Chondrocyte (in vitro differentiated cells): ENCODE measurements around the gene TRA2B. TPM values are rescaled to one million over a fixed set of nuclear protein-coding genes. Genes with fewer than 3 reads are reported as not detected.

Experiments used
- DNase-seq: peaks from one replicate; pipeline ENCODE4 v3.0.0; 2021; ENCODE audit warnings: mixed read lengths, low spot score
- H3K27ac Mint-ChIP-seq: one replicate; pipeline ENCODE4 v1.8.0; 2021; ENCODE audit warnings: mild to moderate bottlenecking, moderate library complexity, mixed read lengths; ENCODE audit not compliant: unreplicated experiment
- H3K27me3 Mint-ChIP-seq: 2 replicates; pipeline ENCODE4 v1.8.0; 2021; ENCODE audit warnings: low read depth, mixed read lengths
- H3K36me3 Mint-ChIP-seq: 2 replicates; pipeline ENCODE4 v1.8.0; 2021; ENCODE audit warnings: low read depth, mixed read lengths
- H3K4me1 Mint-ChIP-seq: 2 replicates; pipeline ENCODE4 v1.8.0; 2021; ENCODE audit warnings: low read depth, mild to moderate bottlenecking, mixed read lengths
- H3K4me3 Mint-ChIP-seq: one replicate; pipeline ENCODE4 v1.8.0; 2021; ENCODE audit warnings: mild to moderate bottlenecking, moderate library complexity, mixed read lengths; ENCODE audit not compliant: unreplicated experiment
- H3K9me3 Mint-ChIP-seq: 2 replicates; pipeline ENCODE4 v1.8.0; 2021; ENCODE audit warnings: low read depth, mixed read lengths
- total RNA-seq: library from RNA; stranded (reverse); gene quantifications from 3 replicates; pipeline ENCODE4 v1.2.1, GENCODE V29; 2021
- TF ChIP-seq, protein P1 (sequence below): fragments of 200-600 bp; sonication (generic); IDR thresholded peaks from 2 replicates; pipeline ENCODE4 v1.5.0; 2021; ENCODE audit warnings: antibody characterized with exemption, mild to moderate bottlenecking, moderate library complexity

Gene TRA2B
- total RNA-seq, 1 donor from 2014 or later: 85.8 TPM

DNA sequence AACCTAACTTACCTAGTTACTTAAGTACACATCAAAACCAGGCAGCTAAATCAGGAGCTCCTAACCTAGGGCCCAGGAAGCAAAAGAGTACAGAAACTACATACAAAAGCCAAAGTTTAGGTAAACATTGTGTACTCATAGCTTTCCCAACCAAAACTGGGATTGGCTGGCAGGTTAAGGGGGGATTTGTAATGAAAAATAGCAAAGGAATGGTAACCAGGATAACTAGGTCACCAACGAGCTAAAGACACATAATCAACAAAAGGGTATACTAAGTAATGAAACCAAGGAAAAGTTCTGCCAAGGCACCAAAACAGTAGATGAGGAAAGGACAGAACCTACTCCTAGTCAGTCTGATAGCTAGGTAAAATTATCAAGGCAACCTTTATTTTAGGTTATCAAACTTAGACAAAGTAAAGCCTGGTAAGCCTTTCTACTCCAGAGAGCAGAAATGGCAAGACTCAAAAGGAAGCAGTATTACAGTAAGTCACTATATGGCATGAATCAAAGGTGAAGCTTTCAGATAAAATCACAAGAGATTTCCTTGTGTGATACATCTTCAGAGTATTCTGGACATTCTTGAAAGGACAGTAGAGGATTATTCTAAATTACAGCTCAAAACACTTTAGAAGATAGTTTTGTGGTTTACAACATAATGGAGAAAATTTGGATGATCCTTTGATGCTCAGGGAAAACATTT, 10.2 kb downstream of the TRA2B start:
- no peak overlapping the region for H3K4me3 Mint-ChIP-seq
- no peaks in the 10 kb centered on the region for H3K9me3 Mint-ChIP-seq
- DNase-seq: no peak
- no peaks in the 10 kb centered on the region for H3K27me3 Mint-ChIP-seq
- H3K4me1 Mint-ChIP-seq: peaks cover 83% of the 10 kb centered on the region
- TF ChIP-seq, protein P1, sequence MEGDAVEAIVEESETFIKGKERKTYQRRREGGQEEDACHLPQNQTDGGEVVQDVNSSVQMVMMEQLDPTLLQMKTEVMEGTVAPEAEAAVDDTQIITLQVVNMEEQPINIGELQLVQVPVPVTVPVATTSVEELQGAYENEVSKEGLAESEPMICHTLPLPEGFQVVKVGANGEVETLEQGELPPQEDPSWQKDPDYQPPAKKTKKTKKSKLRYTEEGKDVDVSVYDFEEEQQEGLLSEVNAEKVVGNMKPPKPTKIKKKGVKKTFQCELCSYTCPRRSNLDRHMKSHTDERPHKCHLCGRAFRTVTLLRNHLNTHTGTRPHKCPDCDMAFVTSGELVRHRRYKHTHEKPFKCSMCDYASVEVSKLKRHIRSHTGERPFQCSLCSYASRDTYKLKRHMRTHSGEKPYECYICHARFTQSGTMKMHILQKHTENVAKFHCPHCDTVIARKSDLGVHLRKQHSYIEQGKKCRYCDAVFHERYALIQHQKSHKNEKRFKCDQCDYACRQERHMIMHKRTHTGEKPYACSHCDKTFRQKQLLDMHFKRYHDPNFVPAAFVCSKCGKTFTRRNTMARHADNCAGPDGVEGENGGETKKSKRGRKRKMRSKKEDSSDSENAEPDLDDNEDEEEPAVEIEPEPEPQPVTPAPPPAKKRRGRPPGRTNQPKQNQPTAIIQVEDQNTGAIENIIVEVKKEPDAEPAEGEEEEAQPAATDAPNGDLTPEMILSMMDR: no peak
- H3K27ac Mint-ChIP-seq: peak overlapping the region; percentile 70
- peaks cover 23% of the 10 kb centered on the region for H3K36me3 Mint-ChIP-seq

- Mint-ChIP-seq H3K36me3 (peaks cover 28% of the 10 kb centered on the region), H3K4me3 (no peak overlapping the region), H3K27ac (peak overlapping the region; percentile 8), H3K27me3 (no peaks in the 10 kb centered on the region), H3K9me3 (no peaks in the 10 kb centered on the region), H3K4me1 (peaks cover 70% of the 10 kb centered on the region)
- TF ChIP-seq, protein P1: no peak
- DNase-seq: no peak
Measured at GRCh38 chr3:185926445-185926844, 11.4 kb downstream of the TRA2B start.

DNA sequence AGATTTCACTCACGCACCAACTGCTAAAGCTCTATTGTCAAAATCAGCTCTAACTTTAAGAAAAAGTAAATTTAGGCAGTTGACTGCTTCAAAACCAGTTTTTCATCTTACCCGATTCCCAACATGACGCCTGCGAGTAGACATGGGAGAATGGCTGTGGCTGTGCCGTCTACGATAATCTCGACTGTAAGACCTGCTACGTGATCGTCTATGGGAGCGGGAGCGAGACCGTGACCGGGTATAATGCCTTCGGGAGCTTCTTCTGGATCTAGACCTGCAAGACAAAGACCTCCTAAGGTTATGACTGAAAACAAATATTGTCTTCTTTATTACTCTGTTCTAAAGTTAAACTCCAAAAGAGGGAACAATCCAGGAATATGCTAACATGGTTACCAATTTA, 12.5 kb downstream of the TRA2B start:
- Mint-ChIP-seq H3K36me3 (peaks cover 30% of the 10 kb centered on the region), H3K27ac (peak overlapping the region; percentile 30), H3K4me3 (no peak overlapping the region), H3K4me1 (peaks cover 60% of the 10 kb centered on the region), H3K27me3 (no peaks in the 10 kb centered on the region), H3K9me3 (no peaks in the 10 kb centered on the region)
- DNase-seq: no peak
- TF ChIP-seq, protein P1: no peak

GRCh38 chr3:185924375-185924774, 13.4 kb downstream of the TRA2B start:
- Mint-ChIP-seq H3K27me3 (no peaks in the 10 kb centered on the region), H3K36me3 (peaks cover 36% of the 10 kb centered on the region), H3K27ac (peak overlapping the region; percentile 43), H3K4me3 (no peak overlapping the region), H3K4me1 (peaks cover 50% of the 10 kb centered on the region), H3K9me3 (no peaks in the 10 kb centered on the region)
- DNase-seq: no peak
- TF ChIP-seq, protein P1: no peak

DNA sequence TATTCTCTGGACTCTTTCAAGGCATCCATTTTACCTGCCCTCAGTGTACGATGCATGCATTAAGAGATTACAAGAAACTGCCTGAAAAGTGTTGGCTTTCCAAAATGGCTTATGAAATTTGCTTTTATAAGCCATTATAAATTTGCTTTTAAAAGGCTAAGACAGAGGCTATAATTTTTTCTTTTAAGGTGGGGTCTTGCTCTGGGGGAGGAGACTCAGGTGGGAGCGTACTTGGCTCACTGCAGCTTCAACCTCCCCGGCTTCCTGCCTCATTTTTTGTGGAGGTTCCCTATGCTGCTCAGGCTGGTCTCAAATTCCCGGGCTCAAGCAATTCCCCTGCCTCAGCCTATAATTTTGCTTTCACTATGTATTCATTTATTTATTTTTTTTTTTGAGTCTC, 17.6 kb downstream of the TRA2B start:
- no peak overlapping the region for H3K27ac Mint-ChIP-seq
- peaks cover 24% of the 10 kb centered on the region for H3K4me1 Mint-ChIP-seq

More for the DNA sequence above, 17.6 kb downstream of the TRA2B start:
- H3K36me3 Mint-ChIP-seq: peaks cover 44% of the 10 kb centered on the region
- no peak for DNase-seq
- H3K9me3 Mint-ChIP-seq: no peaks in the 10 kb centered on the region
- no peak overlapping the region for H3K4me3 Mint-ChIP-seq
- TF ChIP-seq, protein P1: no peak
- H3K27me3 Mint-ChIP-seq: no peaks in the 10 kb centered on the region
